DND-41 (cell line): Measurements from ENCODE around the gene TAS2R41.
"Not testable (repeated sequence)": the region's sequence is repeated elsewhere in the genome, so short reads cannot be mapped to it uniquely, and the experiment has no call there.

ENCODE experiments used
- ATAC-seq: fragments of 200-7000 bp; cut with Tn5 transposase; 3 replicates; pipeline ENCODE4 v1.9.1; 2021; ENCODE audit warnings: low read depth; ENCODE audit not compliant: insufficient read depth
- DNase-seq: peaks from one replicate; pipeline ENCODE4 v3.0.0-alpha.2; 2020
- H2AFZ ChIP-seq: 2 replicates; pipeline ENCODE4 v1.6.0; 2012; ENCODE audit warnings: low read depth, low read length
- H3K27ac ChIP-seq: 2 replicates; pipeline ENCODE4 v1.5.1; 2012; ENCODE audit warnings: low read length, inconsistent platforms
- H3K27me3 ChIP-seq: fragments of 200-600 bp; sonication (generic); 2 replicates; pipeline ENCODE4 v1.6.0; 2012; ENCODE audit warnings: low read length, mild to moderate bottlenecking, inconsistent platforms; ENCODE audit not compliant: insufficient read depth, poor library complexity
- H3K36me3 ChIP-seq: 2 replicates; pipeline ENCODE4 v1.5.1; 2012; ENCODE audit warnings: low read length, inconsistent platforms; ENCODE audit not compliant: insufficient read depth
- H3K4me1 ChIP-seq: 2 replicates; pipeline ENCODE4 v1.5.1; 2012; ENCODE audit warnings: mild to moderate bottlenecking, low read length; ENCODE audit not compliant: insufficient read depth
- H3K4me2 ChIP-seq: 2 replicates; pipeline ENCODE4 v1.6.0; 2012; ENCODE audit warnings: mild to moderate bottlenecking, moderate library complexity, low read length, inconsistent platforms; ENCODE audit not compliant: insufficient read depth
- H3K4me3 ChIP-seq, 2 experiments: fragments of 200-600 bp in 1 of 2; shearing (Covaris generic) in 1 of 2; 2 replicates each; pipeline ENCODE4 v1.5.1; 2012 to 2016; ENCODE audit warnings: inconsistent platforms in 2 of 2, low read length in 2 of 2, mild to moderate bottlenecking in 2 of 2, low read depth in 1 of 2, moderate library complexity in 1 of 2
- H3K79me2 ChIP-seq: 2 replicates; pipeline ENCODE4 v1.6.0; 2012; ENCODE audit warnings: low read length, inconsistent platforms; ENCODE audit not compliant: insufficient read depth
- H3K9ac ChIP-seq: 2 replicates; pipeline ENCODE4 v1.6.0; 2012; ENCODE audit warnings: low read depth, mild to moderate bottlenecking, inconsistent platforms, low read length, moderate library complexity
- H3K9me3 ChIP-seq: 2 replicates; pipeline ENCODE4 v1.5.1; 2012; ENCODE audit warnings: low read length, moderate library complexity, mild to moderate bottlenecking, inconsistent platforms; ENCODE audit not compliant: insufficient read depth, severe bottlenecking
- H4K20me1 ChIP-seq: 2 replicates; pipeline ENCODE4 v1.6.0; 2012; ENCODE audit warnings: low read length; ENCODE audit not compliant: insufficient read depth
- EZH2 ChIP-seq: IDR thresholded peaks from 3 replicates; pipeline ENCODE4 v1.6.1; 2012; ENCODE audit warnings: borderline replicate concordance, low read depth, mild to moderate bottlenecking, moderate library complexity, low read length, inconsistent platforms; ENCODE audit not compliant: severe bottlenecking
- TF ChIP-seq, protein P1 (sequence below): IDR thresholded peaks from 2 replicates; pipeline ENCODE4 v1.5.1; 2012; ENCODE audit warnings: borderline replicate concordance, low read length, moderate library complexity, mild to moderate bottlenecking; ENCODE audit not compliant: poor library complexity, severe bottlenecking; ENCODE audit errors: extremely low read depth

The TAS2R41 gene

DNA sequence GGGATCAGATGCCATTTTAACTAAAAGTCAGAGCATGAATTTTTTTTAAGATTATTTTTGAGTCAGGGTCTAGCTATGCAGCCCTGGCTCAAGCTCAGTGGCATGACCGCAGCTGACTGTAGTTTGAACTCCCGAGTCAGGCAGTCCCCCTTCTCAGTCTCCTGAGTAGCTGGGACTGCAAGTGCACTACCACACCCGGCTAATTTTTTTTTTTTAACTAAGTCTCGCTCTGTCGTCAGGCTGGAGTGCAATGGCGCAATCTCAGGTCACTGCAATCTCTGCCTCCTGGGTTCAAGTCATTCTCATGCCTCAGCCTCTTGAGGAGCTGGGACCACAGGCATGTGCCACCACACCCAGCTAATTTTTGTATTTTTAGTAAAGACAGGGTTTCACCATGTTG, 7.8 kb downstream of the TAS2R41 start:
- Histone ChIP-seq H3K27me3 (peaks cover 7% of the 10 kb centered on the region), H3K9me3 (no peaks in the 10 kb centered on the region), H3K4me2 (no peak overlapping the region), H3K4me3 (no peak overlapping the region), H3K79me2 (no peaks in the 10 kb centered on the region), H3K36me3 (no peaks in the 10 kb centered on the region), H3K9ac (no peak overlapping the region), H3K27ac (no peak overlapping the region), H3K4me1 (no peaks in the 10 kb centered on the region), H4K20me1 (no peaks in the 10 kb centered on the region), H2AFZ (no peak overlapping the region)
- no peak for DNase-seq
- TF ChIP-seq, protein P1, sequence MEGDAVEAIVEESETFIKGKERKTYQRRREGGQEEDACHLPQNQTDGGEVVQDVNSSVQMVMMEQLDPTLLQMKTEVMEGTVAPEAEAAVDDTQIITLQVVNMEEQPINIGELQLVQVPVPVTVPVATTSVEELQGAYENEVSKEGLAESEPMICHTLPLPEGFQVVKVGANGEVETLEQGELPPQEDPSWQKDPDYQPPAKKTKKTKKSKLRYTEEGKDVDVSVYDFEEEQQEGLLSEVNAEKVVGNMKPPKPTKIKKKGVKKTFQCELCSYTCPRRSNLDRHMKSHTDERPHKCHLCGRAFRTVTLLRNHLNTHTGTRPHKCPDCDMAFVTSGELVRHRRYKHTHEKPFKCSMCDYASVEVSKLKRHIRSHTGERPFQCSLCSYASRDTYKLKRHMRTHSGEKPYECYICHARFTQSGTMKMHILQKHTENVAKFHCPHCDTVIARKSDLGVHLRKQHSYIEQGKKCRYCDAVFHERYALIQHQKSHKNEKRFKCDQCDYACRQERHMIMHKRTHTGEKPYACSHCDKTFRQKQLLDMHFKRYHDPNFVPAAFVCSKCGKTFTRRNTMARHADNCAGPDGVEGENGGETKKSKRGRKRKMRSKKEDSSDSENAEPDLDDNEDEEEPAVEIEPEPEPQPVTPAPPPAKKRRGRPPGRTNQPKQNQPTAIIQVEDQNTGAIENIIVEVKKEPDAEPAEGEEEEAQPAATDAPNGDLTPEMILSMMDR, result no peak
- no peak for ATAC-seq

DNA sequence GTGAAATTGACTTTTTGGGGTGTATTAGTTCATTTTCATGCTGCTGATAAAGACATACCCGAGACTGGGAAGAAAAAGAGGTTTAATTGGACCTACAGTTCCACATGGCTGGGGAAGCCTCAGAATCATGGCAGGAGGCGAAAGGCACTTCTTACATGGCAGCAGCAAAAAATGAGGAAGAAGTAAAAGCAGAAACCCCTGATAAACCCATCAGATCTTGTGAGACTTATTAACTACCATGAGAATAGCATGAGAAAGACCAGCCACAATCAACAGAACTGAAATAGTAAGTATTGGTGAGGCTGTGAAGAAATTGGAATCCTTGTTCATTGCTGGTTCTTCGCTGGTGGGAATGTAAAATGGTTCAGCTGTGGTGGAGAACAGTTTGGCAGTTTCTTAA, 8.6 kb downstream of the TAS2R41 start:
- not testable (repeated sequence) for H3K4me1 ChIP-seq, H3K9me3 ChIP-seq, H3K27me3 ChIP-seq, H3K79me2 ChIP-seq, H2AFZ ChIP-seq, H3K4me3 ChIP-seq, H3K9ac ChIP-seq, H3K36me3 ChIP-seq, DNase-seq, H4K20me1 ChIP-seq, ATAC-seq, H3K4me2 ChIP-seq, H3K27ac ChIP-seq

DNA sequence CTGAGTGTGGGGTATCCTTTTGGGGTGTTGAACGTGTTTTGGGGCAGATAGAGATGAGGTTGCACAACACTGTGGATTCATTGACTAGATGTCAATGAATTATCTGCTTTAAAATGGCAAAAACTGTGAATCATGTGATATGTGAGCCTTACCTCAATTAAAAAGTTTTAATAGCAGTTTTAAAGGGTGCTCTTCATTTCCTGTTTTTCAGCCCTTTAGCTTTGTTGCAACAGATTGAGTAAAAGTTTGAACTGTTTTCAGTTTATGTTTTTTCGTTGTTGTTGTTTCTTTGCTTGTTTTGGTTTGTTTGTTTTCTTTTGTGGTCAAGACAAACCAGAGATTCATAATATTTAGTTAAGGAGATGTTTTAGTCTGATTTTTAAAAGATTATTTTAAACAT, 9.4 kb downstream of the TAS2R41 start:
- Histone ChIP-seq H3K79me2 (no peaks in the 10 kb centered on the region), H4K20me1 (no peaks in the 10 kb centered on the region), H3K9ac (no peak overlapping the region), H3K4me1 (no peaks in the 10 kb centered on the region), H3K4me3 (no peak overlapping the region), H3K27me3 (peaks cover 7% of the 10 kb centered on the region), H2AFZ (no peak overlapping the region), H3K36me3 (no peaks in the 10 kb centered on the region), H3K27ac (no peak overlapping the region), H3K9me3 (no peaks in the 10 kb centered on the region), H3K4me2 (no peak overlapping the region)
- TF ChIP-seq, protein P1, result no peak
- no peak for TF ChIP-seq EZH2
- no peak for DNase-seq
- no peak for ATAC-seq

DNA sequence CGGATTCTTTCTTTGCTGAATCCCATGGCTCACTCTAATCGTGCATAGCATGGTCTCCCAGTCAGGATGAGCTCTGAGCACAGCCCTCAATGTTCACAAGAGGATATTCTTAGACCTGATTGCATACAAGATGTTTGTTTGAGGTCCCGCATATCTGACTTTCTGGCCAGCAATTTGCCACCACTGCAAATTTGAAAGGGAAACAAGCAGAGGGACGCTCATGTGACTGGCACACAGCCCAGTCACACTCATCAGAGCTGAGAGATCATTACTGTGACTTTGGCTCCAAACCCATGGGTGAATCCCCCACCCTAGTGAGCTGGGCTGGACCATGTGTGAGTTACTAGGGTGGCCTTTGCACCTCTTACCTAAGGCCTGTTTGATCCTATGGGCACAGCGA, 9.9 kb downstream of the TAS2R41 start:
- H3K27me3 ChIP-seq, result peaks cover 7% of the 10 kb centered on the region
- DNase-seq, result no peak
- no peak overlapping the region for H3K9ac ChIP-seq
- H2AFZ ChIP-seq, result no peak overlapping the region
- no peak overlapping the region for H3K4me2 ChIP-seq
- no peak overlapping the region for H3K4me3 ChIP-seq
- H3K4me1 ChIP-seq, result no peaks in the 10 kb centered on the region
- no peaks in the 10 kb centered on the region for H4K20me1 ChIP-seq
- no peaks in the 10 kb centered on the region for H3K9me3 ChIP-seq
- no peak for ATAC-seq
- TF ChIP-seq, protein P1, result no peak
- TF ChIP-seq EZH2, result no peak
- no peak overlapping the region for H3K27ac ChIP-seq
- H3K79me2 ChIP-seq, result no peaks in the 10 kb centered on the region
- no peaks in the 10 kb centered on the region for H3K36me3 ChIP-seq
